AG09309 (cell line): Measurements from ENCODE around the gene HJURP.

Experiments used
- DNase-seq: peaks from one replicate; pipeline ENCODE4 v3.0.0-alpha.2; 2010; ENCODE audit warnings: low read depth
- H3K4me3 ChIP-seq: 2 replicates; pipeline ENCODE4 v1.5.1; 2011; ENCODE audit warnings: mild to moderate bottlenecking, low read depth, low read length, moderate library complexity; ENCODE audit not compliant: control insufficient read depth
- CTCF ChIP-seq: IDR thresholded peaks from 2 replicates; pipeline ENCODE4 v1.5.1; 2011; ENCODE audit warnings: mild to moderate bottlenecking, low read depth, low read length, inconsistent platforms; ENCODE audit not compliant: insufficient read depth, control insufficient read depth; ENCODE audit errors: missing control alignments

Gene HJURP

DNA sequence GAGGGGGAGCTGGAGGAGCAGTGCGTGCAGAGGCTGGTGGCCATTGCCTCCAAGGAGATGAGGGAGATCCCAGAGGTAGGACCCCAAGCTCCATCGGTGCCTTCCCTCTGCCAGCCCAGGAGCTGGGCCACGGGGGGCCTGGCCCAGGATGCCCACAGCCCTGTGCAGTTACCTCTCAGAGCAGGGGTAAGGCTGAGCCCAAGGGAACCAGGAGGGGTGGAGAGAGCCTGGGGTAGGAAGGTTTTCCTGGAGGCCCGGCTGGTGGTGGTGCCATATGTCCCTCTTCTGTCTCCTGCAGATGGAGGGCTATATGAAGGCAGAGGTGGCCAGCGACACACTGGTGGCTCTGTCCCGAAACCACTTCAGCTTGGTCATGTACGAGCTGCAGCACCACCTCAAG is 64.8 kb downstream of the HJURP start:
- no peak for TF ChIP-seq CTCF
- DNase-seq, result no peak
- no peak overlapping the region for H3K4me3 ChIP-seq
